Large intestine (tissue), 3 donors: ENCODE measurements around the gene UCP3. TPM values are rescaled to one million over a fixed set of nuclear protein-coding genes. Genes with fewer than 3 reads are reported as not detected.

Experiments
- DNase-seq, 2 donors: peaks; one replicate each; pipeline versions ENCODE4 v3.0.0 to v3.0.0-alpha.2; 2013
- H3K27ac ChIP-seq: one replicate; pipeline ENCODE4 v1.5.1; 2013; ENCODE audit warnings: low read length
- H3K27me3 ChIP-seq: 2 replicates; pipeline ENCODE4 v1.6.1; 2013; ENCODE audit warnings: low read length; ENCODE audit not compliant: control insufficient read depth, insufficient read depth
- H3K36me3 ChIP-seq: 2 replicates; pipeline ENCODE4 v1.6.1; 2013; ENCODE audit warnings: low read length; ENCODE audit not compliant: control insufficient read depth, insufficient read depth
- H3K4me1 ChIP-seq: one replicate; pipeline ENCODE4 v1.6.1; 2013; ENCODE audit warnings: low read length; ENCODE audit not compliant: control insufficient read depth, insufficient read depth
- H3K4me3 ChIP-seq: one replicate; pipeline ENCODE4 v1.5.1; 2013; ENCODE audit warnings: low read length
- H3K9me3 ChIP-seq: one replicate; pipeline ENCODE4 v1.6.1; 2013; ENCODE audit warnings: mild to moderate bottlenecking, low read depth, low read length, moderate library complexity; ENCODE audit not compliant: control insufficient read depth
- WGBS: methylation state at CpG from one replicate; pipeline ENCODE4 v1.1.5; 2013; ENCODE audit warnings: low lambda C conversion rate; ENCODE audit not compliant: insufficient coverage; 5-methylcytosine and 5-hydroxymethylcytosine counted together
- polyA plus RNA-seq: library from polyadenylated mRNA; unstranded; fragments of 120-200 nt; gene quantifications from one replicate; pipeline ENCODE4 v1.2.1, GENCODE V29; 2013

UCP3 gene
- polyA plus RNA-seq, 1 donor: 2.3 TPM

DNA sequence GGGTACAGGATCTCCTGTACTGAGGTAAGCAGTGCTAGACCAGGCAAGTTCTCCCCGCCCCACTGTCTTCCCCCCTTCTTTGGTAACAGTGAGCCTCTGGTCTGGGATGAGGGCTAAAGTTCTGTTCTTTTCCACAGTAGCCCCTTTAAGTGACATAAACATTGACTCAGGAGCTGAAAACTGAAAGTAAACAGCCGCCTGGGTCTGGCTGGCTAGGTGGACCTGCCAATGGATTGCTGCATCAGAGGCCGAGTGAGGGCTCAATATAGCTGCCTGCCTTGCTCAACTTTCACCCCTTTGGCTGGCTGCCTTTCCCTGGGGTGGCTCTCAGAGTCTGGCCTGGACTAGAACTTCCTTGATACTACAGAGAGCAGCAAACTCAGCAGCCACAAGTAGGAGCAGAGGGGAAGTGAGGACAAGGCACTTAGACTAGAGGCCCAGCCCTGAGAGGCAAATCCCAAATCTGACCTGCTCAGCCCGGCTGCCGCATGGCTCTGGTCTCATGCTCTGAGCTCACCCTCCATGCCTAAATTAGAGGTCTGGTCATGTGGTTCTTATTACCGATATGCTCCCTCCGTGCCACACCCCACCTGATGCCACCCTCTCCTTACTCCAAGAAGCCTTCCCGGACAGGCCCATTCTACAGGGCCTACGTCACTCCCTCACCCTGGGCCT is 9.6 kb upstream of the UCP3 start:
- no peaks in the 10 kb centered on the region for H3K9me3 ChIP-seq
- H3K4me1 ChIP-seq: peaks cover 20% of the 10 kb centered on the region

GRCh38 chr11:74017631-74018030 is 8.7 kb upstream of the UCP3 start:
- no peak overlapping the region for H3K27ac ChIP-seq
- no peak for DNase-seq
- no CpG with 5 or more reads among the region's 3 CpGs for WGBS

More for the DNA sequence above, 9.6 kb upstream of the UCP3 start:
- H3K36me3 ChIP-seq: peaks cover 12% of the 10 kb centered on the region
- peak overlapping the region; percentile 50 for H3K27ac ChIP-seq
- DNase-seq: peak; percentile 85 to 96
- no CpG with 5 or more reads among the region's 9 CpGs for WGBS
- H3K27me3 ChIP-seq: no peaks in the 10 kb centered on the region
- H3K4me3 ChIP-seq: no peak overlapping the region

GRCh38 chr11:74015919-74016684 is 7.2 kb upstream of the UCP3 start:
- DNase-seq: no peak
- H3K27ac ChIP-seq: no peak overlapping the region
- no CpG with 5 or more reads among the region's 5 CpGs for WGBS
- peaks cover 18% of the 10 kb centered on the region for H3K36me3 ChIP-seq
- H3K27me3 ChIP-seq: no peaks in the 10 kb centered on the region
- peaks cover 20% of the 10 kb centered on the region for H3K4me1 ChIP-seq
- H3K9me3 ChIP-seq: no peaks in the 10 kb centered on the region
- no peak overlapping the region for H3K4me3 ChIP-seq

More at GRCh38 chr11:74017631-74018030, 8.7 kb upstream of the UCP3 start:
- Histone ChIP-seq H3K36me3 (peaks cover 16% of the 10 kb centered on the region), H3K27me3 (no peaks in the 10 kb centered on the region), H3K4me3 (no peak overlapping the region), H3K9me3 (no peaks in the 10 kb centered on the region), H3K4me1 (peaks cover 20% of the 10 kb centered on the region)

- Histone ChIP-seq H3K4me1 (peaks cover 20% of the 10 kb centered on the region), H3K27ac (no peak overlapping the region), H3K4me3 (no peak overlapping the region), H3K27me3 (no peaks in the 10 kb centered on the region), H3K9me3 (no peaks in the 10 kb centered on the region), H3K36me3 (peaks cover 18% of the 10 kb centered on the region)
- no peak for DNase-seq
- no CpG with 5 or more reads among the region's 2 CpGs for WGBS
Observed at GRCh38 chr11:74014880-74015279, 6.0 kb upstream of the UCP3 start.

- whole genome bisulfite sequencing: no CpG with 5 or more reads among the region's 8 CpGs
- no peak overlapping the region for H3K4me3 ChIP-seq
- H3K27me3 ChIP-seq: no peaks in the 10 kb centered on the region
- H3K9me3 ChIP-seq: no peaks in the 10 kb centered on the region
- H3K27ac ChIP-seq: no peak overlapping the region
- H3K4me1 ChIP-seq: peaks cover 3% of the 10 kb centered on the region
- H3K36me3 ChIP-seq: peaks cover 18% of the 10 kb centered on the region
- no peak for DNase-seq
Observed at GRCh38 chr11:74013141-74013540, 4.3 kb upstream of the UCP3 start.

GRCh38 chr11:74012074-74012809 is 3.4 kb upstream of the UCP3 start:
- no CpG with 5 or more reads among the region's 14 CpGs for WGBS
- no peaks in the 10 kb centered on the region for H3K4me1 ChIP-seq
- peaks cover 18% of the 10 kb centered on the region for H3K36me3 ChIP-seq
- no peak overlapping the region for H3K4me3 ChIP-seq
- no peaks in the 10 kb centered on the region for H3K27me3 ChIP-seq
- H3K27ac ChIP-seq: no peak overlapping the region
- no peaks in the 10 kb centered on the region for H3K9me3 ChIP-seq
- DNase-seq: no peak

DNA sequence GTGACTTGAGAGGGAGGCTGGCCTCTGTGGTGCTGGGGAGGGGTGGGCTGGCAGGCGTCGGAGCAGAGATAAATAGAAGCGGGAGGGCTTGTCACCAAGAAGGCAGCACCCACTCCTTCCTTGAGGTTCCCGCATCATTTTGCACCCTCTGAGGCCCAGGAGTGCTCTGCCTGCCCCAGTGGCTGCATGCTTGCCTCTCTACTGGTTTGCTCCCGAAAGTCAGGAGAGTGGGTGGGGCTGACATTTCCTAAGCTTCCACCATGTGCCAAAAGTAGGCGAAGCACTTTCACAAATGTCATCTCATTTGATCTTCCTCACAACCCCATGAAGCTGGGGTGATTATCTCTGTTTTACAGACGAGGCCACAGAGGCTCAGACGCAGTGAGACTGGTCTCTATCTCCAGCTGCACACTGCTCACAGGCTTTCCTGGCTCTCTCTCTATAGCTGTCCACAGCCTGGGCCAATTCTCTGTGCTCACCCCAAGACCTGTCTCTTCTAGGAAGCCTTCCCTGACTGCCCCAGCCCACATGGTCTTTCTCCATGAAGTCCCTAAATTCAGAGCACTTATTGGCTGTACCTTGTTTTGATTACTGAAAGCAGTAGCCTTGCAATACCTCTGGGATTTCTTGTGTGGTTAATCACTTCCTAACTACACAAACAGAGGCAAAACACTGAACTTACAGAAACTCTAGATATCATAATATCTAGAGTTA is 2.6 kb upstream of the UCP3 start:
- DNase-seq: no peak
- Histone ChIP-seq H3K27ac (no peak overlapping the region), H3K4me1 (no peaks in the 10 kb centered on the region), H3K36me3 (peaks cover 16% of the 10 kb centered on the region), H3K4me3 (no peak overlapping the region), H3K9me3 (no peaks in the 10 kb centered on the region), H3K27me3 (no peaks in the 10 kb centered on the region)
- no CpG with 5 or more reads among the region's 8 CpGs for WGBS

DNA sequence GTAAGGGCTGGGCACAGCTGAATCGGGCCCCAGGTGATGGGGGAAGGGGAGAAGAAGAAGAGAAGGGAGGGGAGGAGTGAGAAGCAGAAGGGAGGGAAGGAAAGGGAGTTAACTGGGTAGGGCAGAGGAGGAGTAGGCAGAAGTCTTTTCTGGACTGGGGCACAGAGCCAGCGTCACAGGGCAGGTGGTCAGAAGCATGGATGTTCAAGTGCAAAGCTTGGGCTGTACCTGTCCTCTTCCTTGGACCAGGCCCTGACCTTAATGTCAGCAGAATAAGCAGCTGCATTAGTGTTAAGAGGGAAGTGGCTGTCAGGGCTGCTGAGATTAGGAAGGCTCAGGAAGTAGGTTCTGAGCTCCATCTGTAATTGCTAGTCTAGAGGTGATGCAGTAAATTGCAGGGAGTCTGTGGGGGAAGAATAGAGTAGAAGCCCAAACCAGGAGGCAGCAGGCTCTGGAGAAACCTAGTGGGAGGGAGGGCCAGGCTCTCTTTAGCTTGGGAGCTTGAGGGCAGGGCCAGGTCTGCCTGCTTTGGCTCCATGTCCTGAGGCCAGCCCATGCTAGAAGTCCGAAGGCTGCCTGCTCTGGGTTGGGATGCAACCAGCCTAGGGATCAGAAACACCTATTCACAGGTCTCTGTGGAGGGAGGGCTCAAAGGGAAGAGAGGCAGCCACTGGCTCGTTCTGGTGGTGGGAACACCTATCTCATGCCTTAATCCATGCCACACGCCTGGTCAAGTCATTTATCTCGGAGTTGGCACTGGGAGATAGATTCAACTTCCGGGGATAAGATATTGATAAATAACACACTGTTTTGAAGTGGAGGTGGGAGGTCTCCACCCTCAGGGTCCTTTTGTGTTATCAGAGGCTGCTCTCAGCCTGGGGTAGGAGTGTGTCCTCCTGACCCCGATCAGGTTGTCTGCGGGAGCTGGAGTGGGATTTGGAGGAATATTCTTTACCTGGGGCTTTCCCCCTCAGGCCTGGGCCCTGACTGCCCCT is 1.7 kb upstream of the UCP3 start:
- H3K9me3 ChIP-seq: no peaks in the 10 kb centered on the region
- H3K27me3 ChIP-seq: no peaks in the 10 kb centered on the region
- H3K4me3 ChIP-seq: no peak overlapping the region
- H3K4me1 ChIP-seq: peaks cover 3% of the 10 kb centered on the region
- H3K36me3 ChIP-seq: peaks cover 13% of the 10 kb centered on the region
- no CpG with 5 or more reads among the region's 9 CpGs for WGBS
- DNase-seq: no peak
- H3K27ac ChIP-seq: no peak overlapping the region

- no peak overlapping the region for H3K4me3 ChIP-seq
- no peaks in the 10 kb centered on the region for H3K9me3 ChIP-seq
- H3K4me1 ChIP-seq: peaks cover 10% of the 10 kb centered on the region
- H3K36me3 ChIP-seq: peaks cover 13% of the 10 kb centered on the region
- no peak for DNase-seq
- H3K27me3 ChIP-seq: no peaks in the 10 kb centered on the region
- H3K27ac ChIP-seq: no peak overlapping the region
- WGBS: no CpG with 5 or more reads among the region's 5 CpGs
Observed at GRCh38 chr11:74009675-74010305, 905 bp upstream of the UCP3 start.
